Sciatic nerve (tissue), 2 donors: ENCODE measurements around the gene KSR2. TPM values are rescaled to one million over a fixed set of nuclear protein-coding genes. Genes with fewer than 3 reads are reported as not detected.

ENCODE experiments used
- ATAC-seq: fragments of 200-7000 bp; cut with Tn5 transposase; one replicate; pipeline ENCODE4 v1.9.1; 2020; ENCODE audit warnings: mild to moderate bottlenecking, moderate library complexity
- DNase-seq: peaks from one replicate; pipeline ENCODE4 v3.0.0-alpha.2; 2020; ENCODE audit warnings: low spot score
- intact Hi-C: fragments of 100-400 bp; cut with DNase I; formaldehyde crosslinking; loops from one replicate; pipeline ENCODE4 v1.14.2; 2022
- total RNA-seq: library from RNA; stranded (reverse); fragmentation: NEBNext Ultra II Directional; extraction: Animal tissue kit (Norgen Biotek cat#: 25700); gene quantifications from one replicate; pipeline ENCODE4 v1.2.1, GENCODE V29; 2021
- donor health status: DM: no; HTN: no; CAD: no.
- donor health status: DM: no; HTN: no; CAD: no.

KSR2 gene
- total RNA-seq, 1 donor from 2014 or later, result not detected

DNA sequence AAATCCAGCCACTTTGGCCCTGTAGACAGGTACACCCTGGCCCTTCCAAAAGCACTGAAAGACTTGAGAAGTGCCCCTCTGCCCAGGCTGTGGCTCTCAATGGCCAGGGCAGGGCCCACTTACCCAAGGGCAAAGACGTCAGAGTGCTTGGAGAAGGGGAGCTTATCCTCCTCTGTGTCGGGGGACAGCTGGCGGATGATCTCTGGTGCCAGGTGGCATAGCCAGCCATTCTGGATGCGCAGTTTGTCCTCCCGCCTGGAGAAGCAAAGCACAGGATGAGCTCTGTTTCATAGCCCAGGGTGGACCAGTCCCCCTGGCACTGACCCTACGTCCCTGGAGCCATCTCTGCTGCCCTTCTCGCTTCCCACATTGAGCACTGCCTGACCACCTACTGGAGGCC lies 492.4 kb downstream of the KSR2 start:
- DNase-seq (no peak), ATAC-seq (no peak)
- intact Hi-C loops, result no loop called here

DNA sequence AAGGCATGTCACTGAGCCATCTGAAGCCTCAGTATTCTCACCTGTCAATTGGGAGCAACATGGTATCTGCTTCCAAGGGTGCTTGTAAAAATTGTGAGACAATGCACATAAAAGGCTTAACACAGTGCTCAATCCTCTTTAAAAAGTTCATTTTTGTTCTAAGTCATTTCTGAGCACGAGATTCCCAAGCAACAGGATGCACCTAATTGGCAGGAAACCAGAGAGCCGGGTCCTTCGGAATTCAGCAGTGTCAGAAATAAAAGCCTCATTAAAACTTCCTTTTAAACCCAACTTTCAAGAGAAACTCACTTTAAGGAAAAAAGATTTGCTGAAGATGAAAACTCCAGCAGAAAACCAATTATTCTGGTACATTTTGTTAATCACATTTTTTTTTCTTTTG lies 494.9 kb downstream of the KSR2 start:
- ATAC-seq (no peak), DNase-seq (no peak)
- intact Hi-C loops, result no loop called here

GRCh38 chr12:117472983-117473382 lies 495.8 kb downstream of the KSR2 start:
- ATAC-seq (no peak), DNase-seq (no peak)
- intact Hi-C loops, result no loop called here

DNA sequence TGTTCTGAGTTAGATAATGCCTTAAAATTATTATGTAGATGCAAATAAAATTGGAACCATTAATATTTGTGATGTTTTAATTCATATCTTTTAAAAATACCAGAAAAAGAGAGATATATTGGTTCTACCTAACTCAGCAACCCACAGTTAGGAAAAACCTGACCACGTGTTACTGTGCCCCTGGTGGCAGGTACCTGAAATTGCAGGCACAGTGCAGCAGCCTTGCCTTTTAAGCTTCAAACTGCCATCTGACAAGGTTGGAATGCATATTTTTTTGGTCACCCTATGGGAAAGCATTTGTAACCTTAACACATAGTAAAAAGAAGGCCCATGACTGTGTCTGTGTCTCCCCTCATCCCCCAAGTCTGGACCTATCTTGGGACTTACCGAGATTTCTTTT lies 498.0 kb downstream of the KSR2 start:
- DNase-seq (no peak), ATAC-seq (no peak)
- intact Hi-C loops, result no loop called here

DNA sequence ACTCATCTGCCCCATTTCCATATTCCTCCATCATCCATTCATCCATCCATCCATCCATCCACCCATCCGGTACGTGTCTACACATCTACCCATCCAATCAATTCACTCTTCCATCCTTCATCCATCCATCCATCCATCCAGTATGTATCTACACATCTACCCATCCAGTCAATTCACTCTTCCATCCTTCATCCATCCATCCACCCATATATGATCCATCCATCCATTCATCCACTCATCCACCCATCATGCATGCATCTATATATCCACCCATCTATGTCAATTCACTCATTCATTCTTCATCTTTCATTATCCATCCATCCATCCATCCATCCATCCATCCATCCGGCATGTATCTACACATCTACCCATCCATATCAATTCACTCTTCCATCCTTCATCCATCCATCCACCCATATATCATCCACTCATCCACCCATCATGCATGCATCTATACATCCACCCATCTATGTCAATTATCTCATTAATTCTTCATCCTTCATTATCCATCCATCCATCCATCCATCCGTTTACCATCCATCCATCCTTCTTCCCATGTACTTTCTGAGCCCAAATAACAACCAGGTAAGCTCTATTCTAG lies 498.8 kb downstream of the KSR2 start:
- intact Hi-C loops, result no loop called here
- ATAC-seq, result no peak
- DNase-seq, result no peak

GRCh38 chr12:117468016-117468415 lies 500.8 kb downstream of the KSR2 start:
- no peak for ATAC-seq
- intact Hi-C loops, result no loop called here
- DNase-seq, result no peak

GRCh38 chr12:117467588-117467987 lies 501.2 kb downstream of the KSR2 start:
- no peak for DNase-seq
- no peak for ATAC-seq
- intact Hi-C loops, result no loop called here

- ATAC-seq (no peak), DNase-seq (no peak)
- intact Hi-C loops, result no loop called here
These were observed 502.0 kb downstream of the KSR2 start for GRCh38 chr12:117466677-117467362.

GRCh38 chr12:117461732-117462131 lies 507.1 kb downstream of the KSR2 start:
- intact Hi-C loops, result no loop called here
- DNase-seq, result no peak
- ATAC-seq, result no peak

GRCh38 chr12:117459229-117459628 lies 509.6 kb downstream of the KSR2 start:
- ATAC-seq (no peak), DNase-seq (no peak)
- intact Hi-C loops, result no loop called here

DNA sequence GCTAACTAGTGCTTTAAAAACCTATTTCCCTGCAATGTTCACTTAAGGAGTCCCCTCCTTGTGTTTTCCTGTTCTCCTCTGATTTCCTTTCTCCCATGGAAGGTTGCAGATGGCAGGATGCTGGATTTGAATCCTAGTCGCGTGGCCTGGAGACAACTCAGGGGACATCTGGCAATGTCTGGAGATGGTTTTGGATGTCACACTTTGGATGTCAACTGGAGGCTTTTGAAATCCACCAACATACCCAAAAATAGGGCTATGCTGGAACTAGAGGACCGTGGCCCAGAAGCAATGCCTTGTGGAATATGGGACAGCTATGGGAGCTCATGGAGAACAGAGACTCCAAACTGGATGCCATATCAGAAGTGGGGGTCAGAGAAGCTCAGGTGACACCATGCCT lies 511.6 kb downstream of the KSR2 start:
- DNase-seq (no peak), ATAC-seq (no peak)
- intact Hi-C loops, result no loop called here

DNA sequence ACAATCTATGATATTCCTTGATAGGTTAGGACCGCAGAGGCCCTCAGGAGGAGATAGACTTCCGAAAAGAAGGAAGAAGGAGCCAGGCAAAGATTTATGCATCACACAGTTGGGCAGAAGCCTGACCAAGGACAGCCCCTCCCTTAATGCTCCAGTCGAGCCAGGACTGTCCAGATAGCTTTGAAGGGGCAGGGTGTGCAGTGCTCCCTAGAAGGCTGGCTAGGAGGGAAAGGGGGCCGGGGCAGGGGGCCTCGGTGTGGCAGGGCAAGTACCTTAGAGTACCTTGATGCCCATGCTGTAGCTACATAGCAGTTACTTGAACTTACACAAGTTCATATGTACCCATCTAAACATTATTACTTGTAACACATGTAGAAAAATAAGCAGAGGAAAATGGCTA lies 512.7 kb downstream of the KSR2 start:
- no peak for DNase-seq

GRCh38 chr12:117453961-117454360 lies 514.8 kb downstream of the KSR2 start:
- intact Hi-C loops, result no loop called here
- DNase-seq (no peak), ATAC-seq (no peak)

More for the DNA sequence above, 512.7 kb downstream of the KSR2 start:
- intact Hi-C loops, result no loop called here
- no peak for ATAC-seq

GRCh38 chr12:117452112-117452511 lies 516.7 kb downstream of the KSR2 start:
- intact Hi-C loops, result no loop called here
- ATAC-seq, result no peak
- no peak for DNase-seq

- intact Hi-C loops, result no loop called here
- DNase-seq (no peak), ATAC-seq (no peak)
These were observed 518.6 kb downstream of the KSR2 start for GRCh38 chr12:117450209-117450608.

- no peak for DNase-seq
- ATAC-seq, result no peak
- intact Hi-C loops, result no loop called here
These were observed 521.0 kb downstream of the KSR2 start for GRCh38 chr12:117447665-117448366.

GRCh38 chr12:117444781-117445180 lies 524.0 kb downstream of the KSR2 start:
- DNase-seq (no peak), ATAC-seq (no peak)
- intact Hi-C loops, result no loop called here

- intact Hi-C loops, result no loop called here
- ATAC-seq, result no peak
- no peak for DNase-seq
These were observed 527.0 kb downstream of the KSR2 start for GRCh38 chr12:117441751-117442150.

- no peak for DNase-seq
- intact Hi-C loops, result no loop called here
- ATAC-seq, result no peak
These were observed 528.4 kb downstream of the KSR2 start for GRCh38 chr12:117440384-117440783.

DNA sequence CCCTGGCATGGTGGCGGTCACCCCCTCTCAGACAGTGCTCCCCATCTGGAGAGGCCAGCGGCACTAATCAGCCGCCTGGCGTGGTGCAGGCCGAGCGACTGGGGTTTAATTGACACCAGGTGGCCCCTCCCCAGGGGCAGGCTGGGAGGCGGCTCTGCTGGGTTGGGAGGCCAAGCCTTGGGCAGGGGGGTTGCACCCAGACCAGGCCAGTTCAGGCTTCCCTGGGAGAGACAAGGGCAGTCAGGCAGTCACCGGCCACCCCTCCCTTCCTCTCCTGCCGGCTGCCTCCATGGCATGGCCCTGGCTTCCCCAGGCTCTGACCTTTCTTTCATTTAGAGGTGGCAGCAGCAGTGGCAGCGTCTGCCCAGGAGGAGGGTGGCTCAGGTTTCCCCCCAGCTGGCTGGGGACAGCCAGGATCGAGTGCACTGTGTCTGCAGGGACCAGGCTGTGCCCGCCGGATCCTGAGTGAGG lies 529.2 kb downstream of the KSR2 start:
- no peak for ATAC-seq
- DNase-seq, result no peak
- intact Hi-C loops, result no loop called here
